Tibial nerve (tissue), 4 donors: ENCODE measurements around the gene ST8SIA4. TPM values are rescaled to one million over a fixed set of nuclear protein-coding genes. Genes with fewer than 3 reads are reported as not detected.

Experiments used
- DNase-seq, 2 donors: peaks; one replicate each; pipeline ENCODE4 v3.0.0-alpha.2; 2019; ENCODE audit warnings: low spot score in 2 of 2
- H3K27ac ChIP-seq, 4 donors: fragments of 200-600 bp; sonication (generic) in 3 of 4; one replicate each; pipeline ENCODE4 v1.5.1; 2017 to 2019; ENCODE audit warnings: mild to moderate bottlenecking in 1 of 4
- H3K27me3 ChIP-seq, 2 donors: fragments of 200-600 bp; sonication (generic) in 1 of 2; one replicate each; pipeline versions ENCODE4 v1.5.1 to v1.6.0; 2017 to 2019
- H3K36me3 ChIP-seq, 3 donors: fragments of 200-600 bp; sonication (generic); one replicate each; pipeline ENCODE4 v1.5.1; 2018 to 2019
- H3K4me1 ChIP-seq, 4 donors: fragments of 200-600 bp; sonication (generic) in 3 of 4; one replicate each; pipeline ENCODE4 v1.5.1; 2017 to 2019
- H3K4me3 ChIP-seq, 4 donors: fragments of 200-600 bp; sonication (generic) in 3 of 4; one replicate each; pipeline ENCODE4 v1.5.1; 2017 to 2019; ENCODE audit warnings: mild to moderate bottlenecking in 1 of 4, moderate library complexity in 1 of 4
- H3K9me3 ChIP-seq, 4 donors: fragments of 200-600 bp; sonication (generic) in 3 of 4; one replicate each; pipeline ENCODE4 v1.5.1; 2017 to 2019
- CTCF ChIP-seq, 5 experiments: fragments of 200-600 bp in 3 of 5; fragments of 450-650 bp in 2 of 5; sonication (generic) in 3 of 5; IDR thresholded peaks; one replicate each; pipeline ENCODE4 v1.5.1; 2016 to 2019; ENCODE audit warnings: antibody characterized with exemption in 5 of 5, mild to moderate bottlenecking in 3 of 5, moderate library complexity in 2 of 5
- EP300 ChIP-seq, 2 donors: sonication (generic); formaldehyde crosslinking; IDR thresholded peaks; one replicate each; pipeline ENCODE4 v1.6.1; 2017; ENCODE audit warnings: antibody characterized with exemption in 2 of 2, mild to moderate bottlenecking in 1 of 2
- POLR2A ChIP-seq, 2 donors: fragments of 450-650 bp; IDR thresholded peaks; one replicate each; pipeline ENCODE4 v1.6.1; 2017; ENCODE audit warnings: antibody characterized with exemption in 2 of 2, mild to moderate bottlenecking in 2 of 2, moderate library complexity in 2 of 2
- WGBS, 2 donors: methylation state at CpG; one replicate each; pipeline ENCODE4 v1.1.5; 2018; 5-methylcytosine and 5-hydroxymethylcytosine counted together
- total RNA-seq, 4 donors: library from RNA; depleted of rRNA; stranded (reverse); fragments of >200 nt; gene quantifications; one replicate each; pipeline ENCODE4 v1.1.0, GENCODE V29; 2016

Gene ST8SIA4
- total RNA-seq, 4 donors from 2014 or later: 1.8 to 5.7 (median 3.5) TPM

GRCh38 chr5:100872408-100873190, 30.5 kb downstream of the ST8SIA4 start:
- H3K27ac ChIP-seq: no peak overlapping the region
- DNase-seq: no peak
- no peaks in the 10 kb centered on the region for H3K9me3 ChIP-seq
- H3K4me3 ChIP-seq: no peak overlapping the region
- no peaks in the 10 kb centered on the region for H3K36me3 ChIP-seq
- no peaks in the 10 kb centered on the region for H3K4me1 ChIP-seq
- TF ChIP-seq POLR2A (IDR thresholded peaks at IDR 0.05): no peak
- TF ChIP-seq EP300 (IDR thresholded peaks at IDR 0.05): no peak
- TF ChIP-seq CTCF (IDR thresholded peaks at IDR 0.05): no peak
- H3K27me3 ChIP-seq: no peaks in the 10 kb centered on the region
- WGBS, 2 donors: 87 to 90% methylated on average over 2 of the region's 2 CpGs

GRCh38 chr5:100867039-100867562, 36.0 kb downstream of the ST8SIA4 start:
- no peaks in the 10 kb centered on the region for H3K9me3 ChIP-seq
- WGBS, 2 donors: 92% methylated on average over 3 of the region's 3 CpGs
- H3K36me3 ChIP-seq: no peaks in the 10 kb centered on the region
- H3K27me3 ChIP-seq: no peaks in the 10 kb centered on the region
- TF ChIP-seq EP300 (IDR thresholded peaks at IDR 0.05): no peak
- TF ChIP-seq POLR2A (IDR thresholded peaks at IDR 0.05): no peak
- TF ChIP-seq CTCF (IDR thresholded peaks at IDR 0.05): no peak
- no peak for DNase-seq
- H3K4me1 ChIP-seq: no peaks in the 10 kb centered on the region
- no peak overlapping the region for H3K4me3 ChIP-seq
- H3K27ac ChIP-seq: no peak overlapping the region

- Histone ChIP-seq H3K4me1 (no peaks in the 10 kb centered on the region), H3K36me3 (no peaks in the 10 kb centered on the region), H3K4me3 (no peak overlapping the region), H3K27me3 (no peaks in the 10 kb centered on the region), H3K9me3 (no peaks in the 10 kb centered on the region), H3K27ac (no peak overlapping the region)
- DNase-seq: no peak
- TF ChIP-seq CTCF (IDR thresholded peaks at IDR 0.05) (no peak), POLR2A (IDR thresholded peaks at IDR 0.05) (no peak), EP300 (IDR thresholded peaks at IDR 0.05) (no peak)
- 66 to 88% methylated on average over 2 of the region's 2 CpGs for WGBS, 2 donors
Measured at GRCh38 chr5:100864931-100865330, 38.2 kb downstream of the ST8SIA4 start.

- Histone ChIP-seq H3K27me3 (no peaks in the 10 kb centered on the region), H3K27ac (no peak overlapping the region), H3K36me3 (no peaks in the 10 kb centered on the region), H3K4me3 (no peak overlapping the region), H3K9me3 (no peaks in the 10 kb centered on the region), H3K4me1 (no peaks in the 10 kb centered on the region)
- 96 to 97% methylated on average over 2 of the region's 2 CpGs for WGBS, 2 donors
- DNase-seq: no peak
- TF ChIP-seq POLR2A (IDR thresholded peaks at IDR 0.05) (no peak), EP300 (IDR thresholded peaks at IDR 0.05) (no peak), CTCF (IDR thresholded peaks at IDR 0.05) (no peak)
Measured at GRCh38 chr5:100863739-100864138, 39.3 kb downstream of the ST8SIA4 start.

- Histone ChIP-seq H3K9me3 (no peaks in the 10 kb centered on the region), H3K36me3 (no peaks in the 10 kb centered on the region), H3K27ac (no peak overlapping the region), H3K4me3 (no peak overlapping the region), H3K4me1 (no peaks in the 10 kb centered on the region), H3K27me3 (no peaks in the 10 kb centered on the region)
- DNase-seq: no peak
- WGBS, 2 donors: 90 to 92% methylated on average over 3 of the region's 3 CpGs
- TF ChIP-seq POLR2A (IDR thresholded peaks at IDR 0.05) (no peak), CTCF (IDR thresholded peaks at IDR 0.05) (no peak), EP300 (IDR thresholded peaks at IDR 0.05) (no peak)
Measured at GRCh38 chr5:100861148-100861547, 41.9 kb downstream of the ST8SIA4 start.
